Lower leg skin (tissue), 4 donors: ENCODE results near the gene DEDD. TPM values are rescaled to one million over a fixed set of nuclear protein-coding genes. Genes with fewer than 3 reads are reported as not detected.

Experiments
- DNase-seq, 2 donors: peaks; one replicate each; pipeline ENCODE4 v3.0.0-alpha.2; 2019; ENCODE audit warnings: low spot score in 2 of 2
- H3K4me3 ChIP-seq: fragments of 200-600 bp; sonication (generic); 2 replicates; pipeline ENCODE4 v1.5.1; 2017; ENCODE audit warnings: mild to moderate bottlenecking, low read depth; ENCODE audit not compliant: poor library complexity, severe bottlenecking
- POLR2A ChIP-seq, 2 donors: fragments of 450-650 bp; IDR thresholded peaks; one replicate each; pipeline ENCODE4 v1.6.1; 2016 to 2017; ENCODE audit warnings: antibody characterized with exemption in 2 of 2, mild to moderate bottlenecking in 1 of 2, moderate library complexity in 1 of 2
- WGBS, 2 donors: methylation state at CpG; one replicate each; pipeline ENCODE4 v1.1.5; 2018; 5-methylcytosine and 5-hydroxymethylcytosine counted together
- intact Hi-C: fragments of 100-400 bp; cut with DNase I; formaldehyde crosslinking; loops from one replicate; pipeline ENCODE4 v1.15.0; 2023; ENCODE audit warnings: low total_unique reads
- total RNA-seq, 4 donors: library from RNA; depleted of rRNA; stranded (reverse); fragments of >200 nt; gene quantifications; one replicate each; pipeline ENCODE4 v1.1.0, GENCODE V29; 2016
- TF ChIP-seq, protein P1 (sequence below), 3 donors: fragments of 450-650 bp; IDR thresholded peaks; one replicate each; pipeline ENCODE4 v1.5.1; 2016; ENCODE audit warnings: antibody characterized with exemption in 3 of 3, mild to moderate bottlenecking in 3 of 3, moderate library complexity in 2 of 3

The DEDD gene
- total RNA-seq, 4 donors from 2014 or later = 26.6 to 38.2 (median 29.6) TPM

DNA sequence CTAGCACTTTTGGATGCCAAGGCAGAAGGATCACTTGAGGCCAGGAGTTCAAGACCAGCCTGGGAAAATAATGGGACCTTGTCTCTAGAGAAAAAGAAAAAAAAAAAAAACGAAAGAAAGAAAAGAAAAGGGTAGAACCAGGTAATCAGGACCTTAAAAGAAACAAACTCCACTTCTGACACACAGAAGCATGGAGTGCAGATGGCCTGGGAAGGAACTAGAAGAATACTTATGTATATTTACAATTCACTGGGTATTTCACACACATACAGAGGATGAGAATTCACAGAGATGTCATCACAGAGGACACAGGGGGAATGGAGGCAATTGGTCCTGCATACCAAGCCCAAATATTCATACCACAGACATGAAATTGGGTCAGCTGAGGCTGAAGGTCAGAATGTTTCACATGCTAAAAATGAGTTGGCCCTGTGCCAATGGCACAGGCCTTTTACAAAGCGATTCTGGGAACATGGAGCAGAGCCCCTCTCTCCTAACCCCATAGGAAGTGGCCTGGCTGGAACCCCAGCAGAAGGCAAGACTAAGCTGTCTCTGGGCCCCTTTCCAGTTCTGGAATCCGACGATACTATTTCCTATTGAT, 40.4 kb upstream of the DEDD start:
- TF ChIP-seq, protein P1, sequence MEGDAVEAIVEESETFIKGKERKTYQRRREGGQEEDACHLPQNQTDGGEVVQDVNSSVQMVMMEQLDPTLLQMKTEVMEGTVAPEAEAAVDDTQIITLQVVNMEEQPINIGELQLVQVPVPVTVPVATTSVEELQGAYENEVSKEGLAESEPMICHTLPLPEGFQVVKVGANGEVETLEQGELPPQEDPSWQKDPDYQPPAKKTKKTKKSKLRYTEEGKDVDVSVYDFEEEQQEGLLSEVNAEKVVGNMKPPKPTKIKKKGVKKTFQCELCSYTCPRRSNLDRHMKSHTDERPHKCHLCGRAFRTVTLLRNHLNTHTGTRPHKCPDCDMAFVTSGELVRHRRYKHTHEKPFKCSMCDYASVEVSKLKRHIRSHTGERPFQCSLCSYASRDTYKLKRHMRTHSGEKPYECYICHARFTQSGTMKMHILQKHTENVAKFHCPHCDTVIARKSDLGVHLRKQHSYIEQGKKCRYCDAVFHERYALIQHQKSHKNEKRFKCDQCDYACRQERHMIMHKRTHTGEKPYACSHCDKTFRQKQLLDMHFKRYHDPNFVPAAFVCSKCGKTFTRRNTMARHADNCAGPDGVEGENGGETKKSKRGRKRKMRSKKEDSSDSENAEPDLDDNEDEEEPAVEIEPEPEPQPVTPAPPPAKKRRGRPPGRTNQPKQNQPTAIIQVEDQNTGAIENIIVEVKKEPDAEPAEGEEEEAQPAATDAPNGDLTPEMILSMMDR (IDR thresholded peaks at IDR 0.05) = no peak
- TF ChIP-seq POLR2A (IDR thresholded peaks at IDR 0.05) = no peak
- intact Hi-C loops = no loop called here
- 50 to 55% methylated on average over 4 of the region's 4 CpGs for WGBS, 2 donors
- H3K4me3 ChIP-seq = no peak overlapping the region
- DNase-seq = peak in 1 of 2 donors; percentile 58

GRCh38 chr1:161172349-161172748, 39.9 kb upstream of the DEDD start:
- intact Hi-C loops = no loop called here
- DNase-seq = no peak
- WGBS, 2 donors = 33 to 56% methylated on average over 1 of the region's 1 CpG

GRCh38 chr1:161171696-161172095, 39.2 kb upstream of the DEDD start:
- intact Hi-C loops = no loop called here
- no peak overlapping the region for H3K4me3 ChIP-seq
- 82 to 84% methylated on average over 12 of the region's 12 CpGs for WGBS, 2 donors
- no peak for TF ChIP-seq POLR2A (IDR thresholded peaks at IDR 0.05)
- TF ChIP-seq, protein P1 (IDR thresholded peaks at IDR 0.05) = no peak
- no peak for DNase-seq

More at GRCh38 chr1:161172349-161172748, 39.9 kb upstream of the DEDD start:
- TF ChIP-seq, protein P1 (IDR thresholded peaks at IDR 0.05) = no peak
- no peak for TF ChIP-seq POLR2A (IDR thresholded peaks at IDR 0.05)
- H3K4me3 ChIP-seq = no peak overlapping the region

- no peak for DNase-seq
- intact Hi-C loops = no loop called here
- whole genome bisulfite sequencing, 2 donors = 58% methylated on average over 5 of the region's 5 CpGs
- H3K4me3 ChIP-seq = no peak overlapping the region
- no peak for TF ChIP-seq POLR2A (IDR thresholded peaks at IDR 0.05)
- TF ChIP-seq, protein P1 (IDR thresholded peaks at IDR 0.05) = no peak
Measured at GRCh38 chr1:161171191-161171590, 38.7 kb upstream of the DEDD start.

GRCh38 chr1:161168906-161169305, 36.4 kb upstream of the DEDD start:
- TF ChIP-seq, protein P1 (IDR thresholded peaks at IDR 0.05) = no peak
- no peak for TF ChIP-seq POLR2A (IDR thresholded peaks at IDR 0.05)
- intact Hi-C loops = no loop called here
- no peak overlapping the region for H3K4me3 ChIP-seq
- no peak for DNase-seq
- 94% methylated on average over 9 of the region's 9 CpGs for WGBS, 2 donors
